ENCODE measurements around the gene LRRK1. TPM values are rescaled to one million over a fixed set of nuclear protein-coding genes. Genes with fewer than 3 reads are reported as not detected.

Gene LRRK1
- total and polyA plus RNA-seq, 8 donors: 4.3 to 19.4 (median 11.1) TPM

DNA sequence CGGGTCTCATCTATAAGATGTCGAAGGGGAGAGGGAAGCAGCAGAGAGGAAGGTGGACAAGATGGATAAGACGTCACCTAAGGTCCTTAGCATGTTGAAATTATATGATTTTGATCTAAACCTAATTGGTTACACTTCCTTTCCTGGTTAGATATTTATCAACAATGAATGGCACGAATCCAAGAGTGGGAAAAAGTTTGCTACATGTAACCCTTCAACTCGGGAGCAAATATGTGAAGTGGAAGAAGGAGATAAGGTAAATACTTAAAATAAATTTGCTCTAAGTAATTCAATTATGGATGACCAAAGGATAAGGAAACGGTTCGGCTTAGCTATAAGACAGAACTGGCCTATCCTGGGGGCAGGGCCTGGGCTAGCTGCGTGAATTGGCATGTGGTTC is 34.0 kb upstream of the LRRK1 start:
- Histone ChIP-seq H3K27ac (no peak overlapping the region), H3K9me3 (no peaks in the 10 kb centered on the region), H3K4me3 (no peak overlapping the region), H3K36me3 (no peaks in the 10 kb centered on the region), H3K4me1 (no peaks in the 10 kb centered on the region), H3K27me3 (no peaks in the 10 kb centered on the region)
- WGBS, 2 donors: 30 to 38% methylated on average over 8 of the region's 8 CpGs
- intact Hi-C loops (cut with DNase I): no loop called here
- FAIRE-seq: no peak
- ATAC-seq: no peak
- TF ChIP-seq, protein P1, sequence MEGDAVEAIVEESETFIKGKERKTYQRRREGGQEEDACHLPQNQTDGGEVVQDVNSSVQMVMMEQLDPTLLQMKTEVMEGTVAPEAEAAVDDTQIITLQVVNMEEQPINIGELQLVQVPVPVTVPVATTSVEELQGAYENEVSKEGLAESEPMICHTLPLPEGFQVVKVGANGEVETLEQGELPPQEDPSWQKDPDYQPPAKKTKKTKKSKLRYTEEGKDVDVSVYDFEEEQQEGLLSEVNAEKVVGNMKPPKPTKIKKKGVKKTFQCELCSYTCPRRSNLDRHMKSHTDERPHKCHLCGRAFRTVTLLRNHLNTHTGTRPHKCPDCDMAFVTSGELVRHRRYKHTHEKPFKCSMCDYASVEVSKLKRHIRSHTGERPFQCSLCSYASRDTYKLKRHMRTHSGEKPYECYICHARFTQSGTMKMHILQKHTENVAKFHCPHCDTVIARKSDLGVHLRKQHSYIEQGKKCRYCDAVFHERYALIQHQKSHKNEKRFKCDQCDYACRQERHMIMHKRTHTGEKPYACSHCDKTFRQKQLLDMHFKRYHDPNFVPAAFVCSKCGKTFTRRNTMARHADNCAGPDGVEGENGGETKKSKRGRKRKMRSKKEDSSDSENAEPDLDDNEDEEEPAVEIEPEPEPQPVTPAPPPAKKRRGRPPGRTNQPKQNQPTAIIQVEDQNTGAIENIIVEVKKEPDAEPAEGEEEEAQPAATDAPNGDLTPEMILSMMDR (IDR thresholded peaks at IDR 0.05): no peak
- no peak for DNase-seq

DNA sequence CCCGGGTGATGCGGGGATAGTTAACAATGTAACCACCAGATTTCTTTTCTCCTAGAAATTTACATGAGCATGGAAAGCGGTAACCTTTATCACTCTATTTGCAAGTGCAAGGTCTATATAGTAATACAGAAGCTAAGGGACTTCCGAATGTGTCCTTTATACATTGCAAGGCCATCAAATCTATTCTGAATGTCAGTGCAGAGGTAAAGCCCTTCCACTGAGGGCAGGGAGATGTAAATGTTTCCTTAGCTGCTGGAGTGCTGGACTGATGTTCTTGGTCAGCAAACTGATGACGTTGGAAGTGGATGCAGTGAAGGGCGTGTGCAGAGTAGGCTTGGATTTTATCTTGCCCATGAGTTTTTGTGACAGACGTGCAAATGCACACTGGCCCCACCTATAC is 33.3 kb upstream of the LRRK1 start:
- Histone ChIP-seq H3K36me3 (no peaks in the 10 kb centered on the region), H3K9me3 (no peaks in the 10 kb centered on the region), H3K27ac (no peak overlapping the region), H3K4me3 (no peak overlapping the region), H3K4me1 (no peaks in the 10 kb centered on the region), H3K27me3 (no peaks in the 10 kb centered on the region)
- TF ChIP-seq, protein P1 (IDR thresholded peaks at IDR 0.05): no peak
- intact Hi-C loops (cut with DNase I): no loop called here
- ATAC-seq (no peak), DNase-seq (no peak), FAIRE-seq (no peak)
- 74 to 89% methylated on average over 7 of the region's 7 CpGs for WGBS, 2 donors

DNA sequence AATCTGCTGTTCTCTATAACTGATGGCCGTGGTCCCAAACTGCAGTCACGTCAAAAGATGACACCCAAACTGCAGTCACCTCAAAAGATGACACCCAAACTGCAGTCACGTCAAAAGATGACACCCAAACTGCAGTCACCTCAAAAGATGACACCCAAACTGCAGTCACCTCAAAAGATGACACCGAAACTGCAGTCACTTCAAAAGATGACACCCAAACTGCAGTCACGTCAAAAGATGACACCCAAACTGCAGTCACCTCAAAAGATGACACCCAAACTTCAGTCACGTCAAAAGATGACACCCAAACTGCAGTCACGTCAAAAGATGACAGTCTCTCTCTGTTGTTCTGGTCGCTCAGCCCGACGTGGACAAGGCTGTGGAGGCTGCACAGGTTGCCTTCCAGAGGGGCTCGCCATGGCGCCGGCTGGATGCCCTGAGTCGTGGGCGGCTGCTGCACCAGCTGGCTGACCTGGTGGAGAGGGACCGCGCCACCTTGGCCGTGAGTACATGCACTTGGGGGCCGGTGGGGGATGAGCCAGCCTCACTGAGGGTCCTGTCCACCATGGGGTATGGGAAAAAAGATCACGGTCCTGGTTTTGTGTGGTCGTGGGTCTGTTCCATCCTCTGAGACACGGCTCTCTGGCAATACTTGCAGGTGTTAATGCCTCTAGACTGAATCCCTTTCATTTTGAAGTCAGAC is 31.8 kb upstream of the LRRK1 start:
- DNase-seq (peak in 1 of 6 donors; percentile 70), ATAC-seq (no peak), FAIRE-seq (no peak)
- TF ChIP-seq, protein P1 (IDR thresholded peaks at IDR 0.05): no peak
- Histone ChIP-seq H3K4me3 (no peak overlapping the region), H3K36me3 (no peaks in the 10 kb centered on the region), H3K9me3 (no peaks in the 10 kb centered on the region), H3K4me1 (no peaks in the 10 kb centered on the region), H3K27ac (no peak overlapping the region), H3K27me3 (no peaks in the 10 kb centered on the region)
- intact Hi-C loops (cut with DNase I): no loop called here
- WGBS, 2 donors: 74 to 85% methylated on average over 22 of the region's 22 CpGs

DNA sequence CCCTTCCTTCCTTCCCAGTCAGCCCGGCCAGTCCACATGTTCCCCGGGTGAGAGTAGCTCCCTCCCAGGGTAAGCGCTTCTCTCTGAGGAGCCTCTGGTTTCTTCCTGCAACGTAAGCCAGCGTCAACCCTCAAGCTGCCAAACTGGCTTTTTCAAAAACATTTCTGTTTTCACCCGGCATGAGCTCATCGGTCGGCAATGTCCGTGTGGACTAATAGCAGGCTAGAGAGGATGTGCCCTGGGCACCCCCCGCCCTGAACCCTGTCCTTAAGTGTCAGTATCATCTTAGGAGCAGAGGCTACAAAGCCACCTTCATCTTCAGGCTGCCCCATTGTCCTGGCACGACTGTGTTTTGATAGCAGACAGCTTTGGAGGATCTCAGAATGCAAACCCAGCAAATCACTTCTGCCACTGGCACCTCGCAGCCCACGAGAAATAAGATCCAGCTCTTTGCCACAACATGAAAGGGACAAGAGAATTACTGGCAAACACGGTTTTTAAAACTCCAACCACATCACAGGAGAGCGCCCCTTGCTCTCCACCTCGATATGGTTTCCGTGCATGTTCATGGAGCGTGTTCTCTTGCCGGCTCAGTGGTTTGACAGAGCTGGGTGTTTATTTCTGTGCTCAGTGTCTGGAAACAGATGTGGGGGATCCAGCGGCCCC is 29.6 kb upstream of the LRRK1 start:
- H3K4me1 ChIP-seq: no peaks in the 10 kb centered on the region
- ATAC-seq (peak; percentile 43 to 88 (median 78)), FAIRE-seq (no peak), DNase-seq (peak in 3 of 6 donors; percentile 29 to 38 (median 33))
- no peak overlapping the region for H3K4me3 ChIP-seq
- no peaks in the 10 kb centered on the region for H3K27me3 ChIP-seq
- no peaks in the 10 kb centered on the region for H3K9me3 ChIP-seq
- WGBS, 2 donors: 37 to 42% methylated on average over 20 of the region's 20 CpGs
- H3K36me3 ChIP-seq: peaks cover 0 to 13% (median 0%) of the 10 kb centered on the region in 3 donors
- H3K27ac ChIP-seq: peak overlapping the region in 3 of 4 donors; percentile 8 to 39 (median 37)
- TF ChIP-seq, protein P1 (IDR thresholded peaks at IDR 0.05): no peak
- intact Hi-C loops (cut with DNase I): no loop called here
